Measurements from ENCODE around the gene MYADML2.
A peak's percentile ranks its signal among the peaks of the same experiment; 100 is the strongest.

Gene MYADML2

DNA sequence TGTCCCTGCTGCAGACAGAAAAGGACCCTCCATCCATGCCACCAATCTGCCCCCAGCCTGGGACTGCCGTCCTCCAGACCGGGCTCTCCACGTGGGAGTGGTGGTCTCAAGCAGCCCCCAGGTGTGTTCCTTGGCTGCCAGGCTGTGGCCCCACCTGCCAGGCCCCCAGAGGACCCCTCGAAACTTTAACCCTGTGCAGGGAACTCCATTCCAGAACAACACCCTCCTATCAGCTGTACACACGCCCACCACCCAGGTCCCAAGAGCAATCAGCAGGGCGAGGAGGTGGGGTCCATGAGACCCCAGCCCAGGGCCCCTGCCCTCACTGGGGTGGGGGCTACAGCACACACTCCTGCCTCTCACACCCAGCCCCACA lies 11.3 kb downstream of the MYADML2 start:
- DNase-seq: no peak

DNA sequence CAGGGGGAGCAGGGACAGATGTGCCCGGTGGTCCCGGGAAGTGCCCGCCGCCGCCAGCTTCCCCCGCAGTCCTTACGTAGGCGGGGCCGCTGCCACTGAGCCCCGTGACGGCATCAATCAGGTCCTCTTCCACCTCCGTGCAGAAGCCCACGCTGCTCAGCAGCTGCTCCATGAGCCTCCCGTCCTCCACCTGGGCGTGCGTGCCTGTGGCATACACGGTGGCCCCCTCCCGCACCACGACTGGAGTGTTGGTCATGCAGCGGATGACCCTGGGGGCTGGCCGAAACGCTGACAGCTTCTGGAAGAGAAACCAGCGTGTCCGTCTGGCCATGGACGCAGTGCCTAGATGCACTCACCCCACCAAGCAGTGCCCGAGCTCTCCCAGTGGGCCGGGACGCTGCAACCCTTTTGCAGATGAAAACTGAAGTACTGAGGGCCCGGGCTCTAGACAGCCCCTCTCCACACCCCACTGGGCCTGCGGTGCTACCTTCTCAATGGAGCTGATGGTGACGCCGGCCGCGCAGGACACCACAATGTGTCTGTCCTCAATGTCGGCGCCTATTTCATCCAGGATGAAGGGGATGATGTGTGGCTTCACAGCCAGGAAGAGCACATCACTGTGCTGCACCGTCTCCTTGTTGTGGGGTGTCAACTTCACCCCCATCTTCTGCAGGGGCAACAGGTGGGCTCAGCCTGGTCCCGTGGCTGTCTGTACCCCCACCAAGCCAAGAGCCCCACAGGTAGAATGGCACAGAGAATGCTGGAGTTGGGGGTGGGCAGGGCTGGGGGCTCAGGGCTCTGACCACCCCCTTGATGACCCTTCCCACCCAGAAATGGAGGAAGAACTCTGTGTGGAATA lies 12.0 kb downstream of the MYADML2 start:
- DNase-seq: no peak

DNA sequence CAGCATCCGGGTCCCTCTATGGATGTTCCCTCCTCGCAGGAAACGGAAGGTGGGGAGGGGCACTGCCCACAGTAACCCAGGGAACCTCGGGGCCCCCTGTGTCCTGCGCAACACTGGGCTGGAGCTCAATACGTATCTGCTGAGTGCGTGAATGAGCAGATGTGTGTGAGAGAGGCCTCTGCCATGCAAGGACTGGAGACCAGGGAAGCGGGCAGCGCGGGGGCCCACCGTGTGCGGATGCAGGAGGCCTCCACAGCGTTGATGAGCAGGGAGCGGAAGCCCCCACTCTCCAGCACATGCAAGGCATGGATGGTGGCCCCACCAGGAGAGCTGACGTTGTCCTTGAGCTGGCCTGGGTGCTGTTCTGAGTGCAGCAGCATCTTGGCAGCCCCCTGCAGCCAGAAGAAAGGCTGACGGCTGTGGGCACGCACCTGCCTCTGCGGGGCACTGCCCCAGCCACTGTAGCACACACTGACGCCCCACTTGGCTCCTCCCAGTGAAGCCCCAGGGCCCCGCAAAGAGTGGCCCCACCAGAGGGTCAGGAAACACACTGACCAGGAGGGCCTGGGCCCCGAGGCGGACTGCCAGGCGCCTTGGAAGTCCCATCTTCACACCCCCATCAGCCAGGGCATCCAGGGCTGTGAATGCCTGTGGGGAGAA lies 12.8 kb downstream of the MYADML2 start:
- DNase-seq: no peak

- no peak for DNase-seq
Observed at GRCh38 chr17:81933178-81933699, 13.8 kb downstream of the MYADML2 start.

DNA sequence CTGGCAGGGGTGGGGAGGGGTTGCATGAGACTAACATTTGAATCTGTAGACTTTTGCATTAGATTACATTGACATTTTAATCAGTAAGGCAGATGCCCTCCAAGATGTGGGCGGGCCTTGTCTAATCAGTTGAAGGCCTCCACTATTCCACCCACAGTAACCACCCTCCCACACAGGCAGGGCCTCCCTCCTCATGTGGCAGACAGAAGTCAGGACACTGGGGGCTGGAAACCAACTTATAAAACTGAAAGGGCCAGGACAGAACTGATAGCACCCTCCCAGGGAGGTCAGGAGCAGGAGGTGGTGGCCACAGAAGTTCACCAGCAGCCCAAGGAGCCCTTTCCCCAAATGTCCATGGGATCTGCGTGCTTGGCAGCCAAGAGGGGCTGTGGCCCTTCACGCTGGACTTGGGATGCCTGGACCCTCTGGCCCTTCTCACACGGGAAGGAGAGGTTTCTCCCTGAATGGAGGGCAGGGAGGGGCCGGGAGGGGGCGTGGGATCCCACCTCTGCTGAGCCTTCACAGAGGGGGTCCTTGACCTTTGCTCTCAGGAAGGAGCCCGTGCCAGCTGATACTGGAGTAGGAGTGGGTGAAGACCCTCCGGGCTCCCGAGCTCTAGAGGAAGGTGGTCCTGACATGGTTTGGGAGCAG lies 14.6 kb downstream of the MYADML2 start:
- DNase-seq: no peak

DNA sequence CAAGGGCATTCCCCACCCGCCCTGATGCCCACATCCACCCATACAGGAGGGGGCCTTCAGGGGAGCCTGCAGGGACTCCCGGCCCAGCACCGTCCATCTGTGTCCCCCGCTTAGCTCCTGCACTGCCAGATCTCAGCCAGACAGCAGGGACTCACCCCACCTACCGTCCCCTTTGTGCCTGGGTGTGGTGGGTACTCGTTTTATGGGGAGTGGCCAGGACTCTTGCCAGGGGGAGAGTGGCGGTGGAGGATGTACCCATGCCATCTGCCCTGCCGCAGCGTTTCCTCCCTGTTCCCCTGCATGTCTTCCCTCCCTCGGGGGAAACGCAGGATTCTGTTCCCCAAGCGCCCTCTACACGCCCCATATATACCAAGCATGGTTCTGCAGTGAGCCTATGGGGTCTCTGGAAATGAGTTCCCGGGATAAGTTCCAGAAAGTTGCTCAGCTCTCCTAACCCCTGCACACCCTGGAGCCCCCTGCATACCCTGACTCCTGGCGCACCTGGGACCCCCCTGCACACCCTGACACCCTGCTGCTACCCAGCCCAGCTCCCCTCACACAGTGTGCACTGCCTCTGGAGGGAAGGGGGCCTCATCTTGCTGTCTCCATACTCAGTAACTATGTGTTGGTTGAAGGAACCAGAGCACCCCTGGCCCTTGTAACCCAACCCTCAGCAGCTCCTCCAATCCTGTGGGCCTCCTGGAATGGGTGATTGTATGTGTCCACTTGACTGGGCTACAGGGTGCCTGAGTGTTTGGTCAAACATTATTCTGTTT lies 15.3 kb downstream of the MYADML2 start:
- DNase-seq: no peak

DNA sequence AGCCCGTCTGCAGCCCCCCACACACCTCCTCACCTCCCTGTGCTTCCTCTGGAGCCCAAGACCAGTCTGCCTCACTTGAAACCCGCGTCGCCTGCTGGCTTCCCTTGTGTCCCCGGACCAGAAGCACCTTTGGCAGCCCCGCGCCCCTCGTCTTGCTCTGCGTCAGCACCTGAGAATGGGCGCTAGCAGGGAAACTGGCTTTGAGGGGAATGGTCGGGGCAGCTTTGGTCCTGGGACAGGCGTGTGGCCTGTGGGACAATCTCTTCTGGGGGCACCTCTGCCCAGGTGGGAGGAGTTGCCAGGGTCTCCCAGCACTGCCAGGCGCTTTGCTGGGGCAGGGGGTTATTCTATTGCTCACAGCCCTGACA lies 15.9 kb downstream of the MYADML2 start:
- DNase-seq: no peak

GRCh38 chr17:81930142-81931125 lies 16.6 kb downstream of the MYADML2 start:
- no peak for DNase-seq

DNA sequence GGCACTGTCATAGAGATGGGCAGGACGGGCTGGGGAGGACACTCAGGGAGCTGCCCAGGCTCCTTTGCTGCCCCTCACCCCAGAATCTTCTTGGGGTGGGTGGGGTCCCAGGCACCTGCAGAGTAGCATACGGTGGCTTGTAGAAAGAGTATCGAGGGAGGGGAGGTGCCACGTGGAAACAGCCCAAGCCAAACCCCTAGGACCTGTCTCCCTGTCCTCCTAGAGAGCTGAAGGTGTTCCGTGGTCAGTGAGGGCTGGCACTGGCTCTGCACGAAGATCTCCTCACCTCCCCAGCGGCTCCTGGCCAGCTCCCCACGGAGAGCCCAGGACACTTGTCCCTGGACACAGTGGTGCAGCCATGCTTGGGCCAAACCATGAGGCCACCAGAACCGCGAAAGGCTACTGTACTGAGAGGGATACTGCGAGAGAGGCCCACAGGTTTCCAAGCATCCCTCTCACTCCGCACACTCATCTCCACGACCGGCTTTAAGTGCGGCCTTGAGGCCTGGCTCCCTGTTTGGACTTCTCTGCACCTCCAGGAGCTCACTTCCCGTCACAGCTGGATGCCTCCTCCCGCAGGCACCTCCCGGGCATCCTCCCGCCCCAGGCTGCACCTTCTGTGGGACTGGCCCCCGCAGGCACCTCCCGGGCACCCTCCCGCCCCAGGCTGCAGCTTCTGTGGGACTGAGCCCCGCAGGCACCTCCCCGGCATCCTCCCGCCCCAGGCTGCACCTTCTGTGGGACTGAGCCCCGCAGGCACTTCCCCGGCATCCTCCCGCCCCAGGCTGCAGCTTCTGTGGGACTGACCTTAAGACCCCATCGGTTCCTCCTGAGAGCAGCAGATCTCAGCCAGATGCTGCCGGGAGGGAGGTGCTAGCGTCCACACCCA lies 17.5 kb downstream of the MYADML2 start:
- DNase-seq: no peak

- DNase-seq: no peak
Observed at GRCh38 chr17:81928544-81929252, 18.3 kb downstream of the MYADML2 start.

DNA sequence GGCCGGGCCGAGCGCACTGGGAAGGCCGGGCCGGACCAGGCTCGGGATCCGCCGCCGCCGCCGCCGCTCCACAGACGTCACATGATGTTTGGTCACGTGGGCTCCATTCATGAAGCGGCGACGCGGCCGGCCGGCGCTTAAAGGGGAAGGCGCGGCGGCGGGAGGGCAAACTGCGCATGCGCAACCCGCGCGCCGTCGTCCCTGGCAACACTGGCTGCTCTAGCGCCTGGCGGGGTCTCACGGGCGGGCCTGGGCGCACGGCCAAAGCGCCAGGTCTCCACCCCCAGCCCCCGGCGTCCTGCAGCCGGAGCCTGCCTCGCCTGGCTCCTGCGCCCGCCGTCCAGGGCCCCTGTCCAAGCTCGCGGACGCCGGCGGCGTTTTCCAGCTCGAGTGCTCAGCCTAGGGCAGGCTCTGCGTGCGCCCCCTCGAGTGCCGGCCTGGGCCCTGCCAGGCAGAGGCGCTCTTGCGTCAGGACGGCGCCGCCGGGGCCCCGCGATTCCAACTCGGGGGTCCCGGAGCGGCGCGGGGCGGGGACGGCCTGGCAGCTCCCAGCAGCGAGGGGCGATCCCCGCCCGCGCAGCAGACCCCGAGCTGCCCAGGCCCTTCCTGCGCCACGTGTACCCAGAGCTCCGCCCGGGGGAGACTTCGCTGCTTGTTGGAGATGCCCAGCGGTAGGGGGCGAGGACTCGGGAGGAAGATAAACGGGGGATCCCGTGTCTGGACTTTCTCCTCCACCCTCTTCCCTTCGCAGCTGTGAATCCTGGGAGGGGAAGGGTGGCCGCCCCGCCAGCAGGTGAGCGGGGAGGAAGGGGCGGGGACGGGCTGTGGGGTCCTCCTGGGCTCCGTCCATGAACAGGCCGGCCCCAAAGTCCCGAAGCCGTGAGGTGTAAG lies 19.1 kb downstream of the MYADML2 start, which contains the start of gene MAFG:
Gene MAFG, minus strand, starts transcription at position 83 of the 891 bp plus-strand sequence. CDS start 4,550 bp downstream, outside the sequence.
- DNase-seq: peak; percentile 98

- DNase-seq: no peak
Observed at GRCh38 chr17:81927152-81927652, 19.8 kb downstream of the MYADML2 start.

GRCh38 chr17:81926451-81927151 lies 20.4 kb downstream of the MYADML2 start:
- DNase-seq: no peak

DNA sequence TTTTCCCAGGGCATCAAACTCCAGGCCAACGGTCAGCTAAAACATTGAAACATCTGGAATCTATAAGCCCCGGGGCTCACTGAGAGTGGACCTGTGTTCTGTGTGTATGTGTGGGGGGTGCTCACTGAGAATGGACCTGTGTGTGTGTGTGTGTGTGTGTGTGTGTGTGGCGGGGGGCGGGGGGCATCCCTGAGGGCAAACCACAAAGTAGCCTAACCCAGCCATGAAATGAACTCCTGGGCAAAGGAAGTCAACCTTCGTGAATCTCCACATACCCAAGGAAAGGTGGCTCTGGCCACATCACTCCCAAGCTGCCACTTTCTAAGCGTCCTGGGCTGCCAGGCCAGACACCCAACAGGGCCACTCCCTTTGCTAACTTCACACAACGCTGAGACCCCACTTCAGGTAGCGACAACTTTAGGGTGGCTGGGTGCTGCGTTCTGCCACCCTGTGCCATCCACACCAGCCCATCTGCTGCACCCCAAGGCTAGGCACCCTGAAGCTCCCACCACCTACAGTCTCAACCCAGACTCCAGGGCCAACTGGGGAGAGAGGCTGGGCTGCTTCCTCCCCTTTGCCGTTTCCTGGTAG lies 21.1 kb downstream of the MYADML2 start:
- DNase-seq: no peak

DNA sequence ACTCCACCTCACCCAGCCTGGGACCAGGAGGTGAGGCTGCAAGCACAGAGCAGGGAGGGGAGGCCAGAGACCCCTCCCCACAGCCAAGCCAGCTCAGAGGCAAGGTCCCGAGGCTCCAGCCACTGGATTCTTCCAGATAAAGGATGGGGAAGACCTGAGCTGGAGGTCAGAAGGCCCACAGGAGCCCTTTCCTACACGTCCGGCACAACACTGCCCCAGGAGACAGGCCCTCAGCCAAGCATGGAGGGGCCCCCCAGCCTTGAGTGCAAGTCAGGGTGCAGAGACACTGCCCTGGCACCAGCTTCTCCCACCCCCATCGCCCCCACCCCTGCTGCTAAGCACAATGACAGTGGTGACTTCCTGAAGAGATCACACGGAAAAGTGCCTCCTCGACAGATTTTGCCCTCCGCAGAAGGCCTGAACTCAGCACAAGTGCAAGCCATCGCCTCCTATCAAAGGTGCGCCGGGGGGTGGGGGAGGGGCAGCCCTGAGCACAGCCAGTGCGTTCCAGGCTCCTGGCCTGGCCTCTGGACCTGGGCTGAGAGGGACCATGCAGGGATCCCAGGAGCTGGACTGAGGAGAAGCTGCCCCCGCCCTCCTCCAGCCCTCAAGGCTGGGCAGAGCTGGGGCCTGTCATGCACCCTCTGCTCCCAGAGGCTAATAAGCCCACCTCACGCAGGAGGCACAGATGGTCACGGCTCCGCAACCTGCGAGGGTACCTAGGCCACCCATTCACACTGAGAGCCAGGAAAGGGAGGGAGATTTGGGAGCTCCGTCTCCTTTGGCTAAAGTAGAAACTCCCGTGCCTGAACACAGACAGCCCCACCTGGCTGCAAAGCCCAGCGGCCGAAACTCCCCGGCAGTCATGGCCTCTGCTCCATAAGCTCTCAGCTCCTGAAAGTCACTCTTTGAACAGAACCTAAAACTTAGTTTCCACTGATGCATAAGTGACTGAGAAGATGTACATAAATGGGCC lies 22.2 kb downstream of the MYADML2 start:
- no peak for DNase-seq
